Measurements from ENCODE around the gene EDDM13.
A peak's percentile ranks its signal among the peaks of the same experiment; 100 is the strongest.
"Not testable (repeated sequence)": the region's sequence is repeated elsewhere in the genome, so short reads cannot be mapped to it uniquely, and the experiment has no call there.

EDDM13 gene

GRCh38 chr19:56295531-56296455, 23.2 kb downstream of the EDDM13 start:
- DNase-seq: no peak

DNA sequence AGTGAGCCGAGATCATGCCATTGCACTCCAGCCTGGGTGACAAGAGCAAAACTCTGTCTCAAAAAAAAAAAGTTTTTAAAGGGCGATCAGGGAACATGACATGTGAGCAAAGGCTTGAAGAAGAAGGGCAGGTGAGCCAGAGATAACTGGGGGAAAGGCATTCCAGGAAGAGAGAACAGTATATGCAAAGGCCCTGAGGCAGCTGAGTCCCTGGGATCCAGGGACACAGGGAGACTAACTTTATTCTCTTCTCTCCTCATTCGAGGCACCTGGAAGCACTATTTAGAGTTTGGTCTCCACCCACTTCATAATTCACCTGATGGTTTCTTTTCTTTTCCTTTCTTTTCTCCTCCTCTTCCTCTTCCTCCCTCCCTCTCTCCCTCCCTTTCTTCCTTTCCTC, 24.5 kb downstream of the EDDM13 start:
- no peak for DNase-seq

DNA sequence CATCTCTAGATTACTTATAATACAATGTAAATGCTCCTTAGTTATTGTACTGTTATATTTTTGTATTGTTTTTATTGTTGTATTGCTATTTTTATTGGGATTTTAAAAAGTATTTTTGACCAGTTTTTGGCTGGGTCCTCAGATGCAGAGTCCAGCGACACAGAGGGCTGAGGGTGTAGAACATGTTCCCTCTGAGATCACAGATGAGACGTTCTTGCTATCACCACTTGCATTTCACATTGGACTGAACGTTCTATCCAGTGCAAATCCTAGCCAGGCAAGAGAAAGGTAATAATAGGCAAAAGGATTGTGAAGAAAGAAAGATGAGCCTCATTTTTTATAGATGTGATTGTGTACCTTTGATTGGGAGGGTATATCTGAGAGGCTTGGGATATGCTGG, 27.1 kb downstream of the EDDM13 start:
- no peak for DNase-seq

DNA sequence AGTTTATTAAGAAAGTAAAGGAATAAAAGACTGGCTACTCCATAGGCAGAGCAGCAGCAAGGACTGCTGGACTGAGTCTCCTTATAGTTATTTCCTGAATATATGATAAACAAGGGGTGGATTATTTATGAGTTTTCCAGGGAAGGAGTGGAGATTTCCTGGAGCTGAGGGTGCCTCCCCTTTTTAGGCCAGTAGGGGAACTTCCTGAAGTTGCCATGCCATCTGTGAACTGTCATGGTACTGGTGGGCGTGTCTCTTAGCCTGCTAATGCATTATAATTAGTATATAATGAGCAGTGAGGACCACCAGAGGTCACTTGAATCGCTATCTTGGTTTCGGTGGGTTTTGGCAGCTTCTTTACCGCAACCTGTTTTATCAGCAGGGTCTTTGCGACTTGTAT, 28.6 kb downstream of the EDDM13 start:
- DNase-seq: no peak

DNA sequence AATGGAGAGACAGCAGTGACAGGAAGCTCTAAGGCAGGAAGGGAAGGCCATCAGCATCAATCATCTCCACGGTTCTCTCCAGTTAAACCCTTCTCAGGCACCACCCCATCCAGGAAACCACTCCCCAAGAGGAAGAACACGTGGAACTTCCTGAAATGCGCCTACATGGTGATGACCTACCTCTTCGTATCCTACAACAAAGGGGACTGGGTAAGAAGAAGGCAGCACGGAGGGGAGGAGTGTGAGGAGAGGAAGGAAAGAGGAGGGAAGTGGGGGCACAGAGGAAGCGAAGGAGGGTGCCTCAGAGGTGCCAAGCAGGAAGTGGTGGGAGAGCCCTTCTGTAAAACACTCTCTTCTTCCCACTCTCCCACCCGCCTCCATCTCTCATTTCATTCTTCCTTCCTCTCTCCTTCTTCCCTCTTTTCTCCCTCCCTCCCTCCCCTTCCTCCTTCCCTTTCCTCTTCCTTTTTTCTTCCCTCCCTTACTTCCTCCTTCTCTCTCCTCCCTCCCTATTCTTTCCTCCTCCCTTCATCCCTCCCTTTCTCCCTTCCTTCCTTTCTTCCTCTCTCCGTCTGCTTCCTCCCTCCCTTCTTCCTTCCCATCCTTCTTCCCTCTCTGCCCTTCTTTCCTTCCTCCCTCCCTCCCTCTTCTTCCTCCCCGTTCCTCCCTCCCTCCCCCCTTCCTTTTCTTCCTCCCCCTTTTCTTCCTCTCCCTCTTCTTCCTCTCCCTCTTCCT, 29.5 kb downstream of the EDDM13 start:
- DNase-seq: no peak

DNA sequence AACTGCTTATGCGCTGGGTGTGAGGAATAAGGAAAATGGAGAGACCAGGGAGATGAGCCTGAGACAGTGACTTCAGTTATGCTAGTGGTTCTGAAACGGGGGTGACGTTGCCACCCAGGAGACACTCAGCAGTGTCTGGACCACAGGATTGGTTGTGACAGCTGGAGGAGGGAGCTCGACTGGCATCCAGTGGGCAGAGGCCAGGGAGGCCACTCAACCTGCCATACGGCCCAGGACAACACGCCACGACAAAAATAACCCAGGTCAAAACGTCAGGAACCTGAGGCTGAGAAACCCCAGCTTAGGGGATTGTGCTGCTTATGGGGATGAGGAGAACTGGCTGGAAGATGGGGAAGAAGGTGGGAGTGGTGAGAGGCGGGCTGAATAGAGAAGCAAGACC, 31.7 kb downstream of the EDDM13 start:
- no peak for DNase-seq

GRCh38 chr19:56306016-56306415, 33.5 kb downstream of the EDDM13 start:
- no peak for DNase-seq

GRCh38 chr19:56307062-56307461, 34.5 kb downstream of the EDDM13 start:
- not testable (repeated sequence) for DNase-seq

- DNase-seq: no peak
Measured at GRCh38 chr19:56308792-56309191, 36.2 kb downstream of the EDDM13 start.

- DNase-seq: peak; percentile 31
Measured at GRCh38 chr19:56309511-56310185, 37.1 kb downstream of the EDDM13 start.

GRCh38 chr19:56310462-56310861, 37.9 kb downstream of the EDDM13 start:
- no peak for DNase-seq

- no peak for DNase-seq
Measured at GRCh38 chr19:56312342-56312741, 39.8 kb downstream of the EDDM13 start.

GRCh38 chr19:56312787-56313657, 40.5 kb downstream of the EDDM13 start:
- DNase-seq: no peak

DNA sequence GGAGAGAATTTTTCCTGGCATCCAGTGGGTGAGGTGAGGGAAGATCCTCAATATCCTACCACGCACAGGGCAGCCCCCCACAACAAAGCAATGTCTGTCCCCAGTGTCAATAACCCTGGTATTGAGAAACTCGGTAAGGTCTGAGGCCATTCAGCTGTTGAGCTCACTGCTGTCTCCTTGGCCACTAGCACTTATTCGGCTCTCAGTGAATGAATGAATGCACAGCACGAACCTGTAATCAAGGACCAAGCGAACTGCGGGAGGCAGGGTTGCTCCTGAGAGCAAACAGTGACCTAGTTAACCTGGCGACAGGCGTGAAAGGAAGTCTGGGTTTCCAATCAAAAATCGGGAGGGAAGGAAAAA, 41.5 kb downstream of the EDDM13 start:
- DNase-seq: no peak

DNA sequence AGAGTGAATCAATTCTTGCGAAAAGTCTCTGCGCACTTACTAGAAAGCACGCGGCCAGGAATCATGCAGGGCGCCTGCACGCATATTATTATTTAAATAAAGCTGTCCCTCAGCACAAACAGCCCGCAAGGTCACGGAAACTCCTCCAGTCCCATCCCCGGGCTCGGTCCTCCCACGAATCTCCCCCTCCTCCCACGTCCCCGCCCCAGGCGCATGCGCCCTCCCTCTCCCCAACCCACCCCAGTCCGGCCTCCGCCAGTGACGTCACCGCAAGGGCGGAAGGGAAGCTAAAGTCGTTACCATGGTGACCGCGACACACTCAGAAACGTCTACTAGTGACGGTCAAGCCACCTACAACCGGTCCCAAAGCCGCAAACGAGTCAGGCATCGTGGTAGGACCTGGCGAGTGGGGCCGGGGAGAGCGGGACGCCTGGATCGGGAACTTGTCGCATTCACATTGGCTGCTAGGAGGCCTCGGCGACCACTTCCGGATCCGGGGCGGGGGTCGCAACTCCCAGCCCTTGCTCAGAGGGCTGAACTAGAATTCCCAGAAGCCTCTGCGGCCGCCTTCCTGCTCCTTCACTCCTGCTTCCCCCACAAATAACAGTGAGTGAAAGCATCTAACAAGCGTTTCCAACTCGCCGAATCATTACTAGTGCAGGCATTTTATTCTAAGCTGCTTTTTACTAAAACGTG, 42.0 kb downstream of the EDDM13 start, which contains the start of gene ZSCAN5A:
ZSCAN5A (minus strand) TSS at position 459 of the 696 bp plus-strand sequence. CDS start 89,793 bp downstream, outside the sequence.
- peak; percentile 94 for DNase-seq

DNA sequence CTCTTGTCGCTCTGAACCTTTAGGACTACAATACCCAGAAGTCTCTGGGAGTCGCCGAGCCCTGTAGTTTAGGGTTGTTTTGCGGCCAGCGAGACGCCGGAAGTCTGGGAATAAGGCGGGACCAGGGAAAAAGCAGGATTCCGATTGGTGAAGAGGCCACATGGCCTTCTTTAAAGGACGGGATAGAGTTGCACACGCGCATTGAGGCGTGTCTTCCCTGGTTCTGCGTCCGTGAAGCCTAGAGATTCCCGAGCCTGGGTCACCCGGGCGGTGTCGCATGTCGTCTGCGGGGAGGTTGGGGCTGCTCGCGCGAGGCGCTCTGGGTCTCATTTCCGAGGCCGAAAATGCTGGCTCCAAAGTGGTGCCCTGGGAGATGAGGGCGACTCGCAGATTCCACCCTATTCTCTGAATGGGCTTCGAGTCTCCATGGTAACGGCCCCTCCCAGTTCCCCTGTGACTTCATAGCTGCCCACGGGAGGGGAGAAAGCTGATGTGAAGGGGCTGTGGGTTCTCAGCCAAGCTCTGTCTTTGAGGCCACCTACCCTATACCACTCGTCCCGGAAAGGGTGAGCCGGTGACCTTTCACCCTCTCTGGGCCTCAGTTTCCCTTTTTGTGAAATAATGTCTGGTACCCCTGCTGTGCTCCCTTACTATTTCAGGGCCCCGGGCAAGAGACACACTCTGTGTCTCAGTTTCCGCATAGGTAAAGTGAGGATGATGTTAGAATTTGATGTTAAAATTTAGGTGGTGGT, 42.7 kb downstream of the EDDM13 start:
- DNase-seq: peak; percentile 98

- DNase-seq: no peak
Measured at GRCh38 chr19:56316728-56317127, 44.2 kb downstream of the EDDM13 start.

- DNase-seq: no peak
Measured at GRCh38 chr19:56317749-56318148, 45.2 kb downstream of the EDDM13 start.

GRCh38 chr19:56319991-56320390, 47.4 kb downstream of the EDDM13 start:
- DNase-seq: no peak

DNA sequence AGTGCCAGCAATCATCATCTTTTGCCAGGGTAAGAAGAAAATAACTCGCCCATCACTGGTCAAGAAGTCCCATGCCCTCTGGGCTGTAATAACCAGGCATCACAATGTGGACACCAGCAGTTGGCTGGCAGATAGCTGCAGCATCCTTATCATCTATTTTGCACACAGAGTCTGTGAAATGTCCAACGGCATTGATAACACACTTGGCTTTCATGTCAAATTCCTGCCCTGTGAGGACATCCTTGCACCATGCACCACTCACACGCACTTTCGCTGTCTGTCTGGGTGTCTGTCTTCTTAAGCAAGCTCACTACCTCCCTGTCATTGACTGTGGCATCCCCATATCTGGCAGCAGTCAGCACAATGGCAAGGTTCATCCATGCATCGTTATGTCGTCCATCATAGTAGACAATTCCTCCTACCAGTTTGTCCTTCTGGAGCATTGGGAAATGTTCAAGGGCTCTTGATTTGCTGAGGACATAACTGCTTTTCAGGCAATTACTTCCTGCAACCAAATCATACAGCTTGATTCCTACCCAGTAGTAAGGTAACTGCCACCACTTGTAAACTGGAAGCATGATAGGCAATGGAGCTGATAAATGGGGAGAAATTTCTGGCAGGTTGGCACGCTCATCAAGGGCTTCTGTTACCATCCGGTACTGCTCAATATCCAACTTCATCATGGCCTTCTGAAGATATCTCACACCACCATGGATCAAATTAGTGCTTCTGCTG, 48.9 kb downstream of the EDDM13 start:
- DNase-seq: no peak

Data from fibroblast of skin of right biceps (primary cell).